H9 (cell line): ENCODE measurements around the gene ACSF3. TPM values are rescaled to one million over a fixed set of nuclear protein-coding genes. Genes with fewer than 3 reads are reported as not detected.

Source experiments
- DNase-seq: peaks from one replicate; pipeline ENCODE4 v3.0.0-alpha.2; 2017
- H2AFZ ChIP-seq: one replicate; pipeline ENCODE4 v1.6.1; 2013; ENCODE audit warnings: mild to moderate bottlenecking, low read length, control low read depth, moderate library complexity
- H2AK5ac ChIP-seq: 2 replicates; pipeline ENCODE4 v1.6.1; 2013; ENCODE audit warnings: low read length, control low read depth, mixed read lengths; ENCODE audit not compliant: insufficient read length
- H2BK120ac ChIP-seq: one replicate; pipeline ENCODE4 v1.6.1; 2013; ENCODE audit warnings: low read depth, mild to moderate bottlenecking, low read length, control low read depth, inconsistent platforms; ENCODE audit not compliant: poor library complexity, severe bottlenecking
- H2BK12ac ChIP-seq: 2 replicates; pipeline ENCODE4 v1.6.1; 2013; ENCODE audit warnings: low read length, control low read depth, mixed read lengths, low read depth; ENCODE audit not compliant: insufficient read length
- H2BK15ac ChIP-seq: 2 replicates; pipeline ENCODE4 v1.6.1; 2013; ENCODE audit warnings: low read depth, low read length, control low read depth
- H2BK20ac ChIP-seq: one replicate; pipeline ENCODE4 v1.6.1; 2013; ENCODE audit warnings: low read depth, mild to moderate bottlenecking, low read length, control low read depth, inconsistent platforms; ENCODE audit not compliant: poor library complexity, severe bottlenecking
- H2BK5ac ChIP-seq: 2 replicates; pipeline ENCODE4 v1.6.1; 2013; ENCODE audit warnings: low read length, control low read depth, mixed read lengths; ENCODE audit not compliant: insufficient read length
- H3K14ac ChIP-seq: 2 replicates; pipeline ENCODE4 v1.6.1; 2013; ENCODE audit warnings: low read length, control low read depth; ENCODE audit not compliant: insufficient read depth
- H3K18ac ChIP-seq: 2 replicates; pipeline ENCODE4 v1.6.1; 2013; ENCODE audit warnings: low read depth, mild to moderate bottlenecking, mixed read lengths, low read length, control low read depth; ENCODE audit not compliant: insufficient read length
- H3K23ac ChIP-seq: 2 replicates; pipeline ENCODE4 v1.6.1; 2013; ENCODE audit warnings: low read length, control low read depth, mixed read lengths, low read depth; ENCODE audit not compliant: insufficient read length
- H3K23me2 ChIP-seq: 2 replicates; pipeline ENCODE4 v1.6.1; 2013; ENCODE audit warnings: low read depth, mild to moderate bottlenecking, mixed read lengths, low read length, control low read depth; ENCODE audit not compliant: insufficient read length, poor library complexity, severe bottlenecking
- H3K27ac ChIP-seq: 2 replicates; pipeline ENCODE4 v1.5.1; 2013; ENCODE audit warnings: low read length, control low read depth, mixed read lengths, low read depth; ENCODE audit not compliant: insufficient read length
- H3K27me3 ChIP-seq: 2 replicates; pipeline ENCODE4 v1.6.1; 2013; ENCODE audit warnings: low read length, control low read depth, inconsistent platforms; ENCODE audit not compliant: insufficient read depth
- H3K4ac ChIP-seq: 2 replicates; pipeline ENCODE4 v1.6.1; 2013; ENCODE audit warnings: low read depth, mild to moderate bottlenecking, control low read depth, inconsistent platforms, low read length, moderate library complexity
- H3K4me1 ChIP-seq: 2 replicates; pipeline ENCODE4 v1.6.1; 2013; ENCODE audit warnings: low read length, control low read depth, inconsistent platforms; ENCODE audit not compliant: insufficient read depth
- H3K4me2 ChIP-seq: 2 replicates; pipeline ENCODE4 v1.6.1; 2013; ENCODE audit warnings: low read length, control low read depth, mixed read lengths; ENCODE audit not compliant: insufficient read length, insufficient read depth
- H3K56ac ChIP-seq: 2 replicates; pipeline ENCODE4 v1.6.1; 2013; ENCODE audit warnings: low read depth, mild to moderate bottlenecking, mixed read lengths, low read length, control low read depth; ENCODE audit not compliant: insufficient read length
- H3K79me1 ChIP-seq: 2 replicates; pipeline ENCODE4 v1.6.1; 2013; ENCODE audit warnings: low read depth, mild to moderate bottlenecking, moderate library complexity, low read length, control low read depth, inconsistent platforms; ENCODE audit not compliant: insufficient read depth, poor library complexity, severe bottlenecking
- H3K79me2 ChIP-seq: 2 replicates; pipeline ENCODE4 v1.6.1; 2013; ENCODE audit warnings: low read length, control low read depth, inconsistent platforms; ENCODE audit not compliant: insufficient read depth
- H3K9ac ChIP-seq: 2 replicates; pipeline ENCODE4 v1.6.1; 2013; ENCODE audit warnings: low read length, control low read depth, mixed read lengths; ENCODE audit not compliant: insufficient read length; ENCODE audit errors: extremely low read depth
- H3K9me3 ChIP-seq: one replicate; pipeline ENCODE4 v1.6.1; 2013; ENCODE audit warnings: low read depth, low read length, inconsistent platforms; ENCODE audit not compliant: control insufficient read depth
- H3T11ph ChIP-seq: one replicate; pipeline ENCODE4 v1.6.1; 2013; ENCODE audit warnings: mild to moderate bottlenecking, low read length, control low read depth, inconsistent platforms
- H4K20me1 ChIP-seq: one replicate; pipeline ENCODE4 v1.6.1; 2013; ENCODE audit not compliant: control insufficient read depth, insufficient read length, insufficient read depth
- H4K5ac ChIP-seq: 2 replicates; pipeline ENCODE4 v1.6.1; 2013; ENCODE audit warnings: low read depth, mild to moderate bottlenecking, mixed read lengths, low read length, control low read depth; ENCODE audit not compliant: insufficient read length
- H4K8ac ChIP-seq: replicated peaks from 2 replicates; pipeline ENCODE4 v1.6.1; 2013; ENCODE audit warnings: low read length, control low read depth, mixed read lengths, low read depth; ENCODE audit not compliant: insufficient read length
- H4K91ac ChIP-seq: 2 replicates; pipeline ENCODE4 v1.6.1; 2013; ENCODE audit warnings: low read depth, mild to moderate bottlenecking, moderate library complexity, mixed read lengths, low read length, control low read depth; ENCODE audit not compliant: insufficient read length
- H3K27ac Mint-ChIP-seq, 3 experiments: 2 replicates in 2 of 3; 3 replicates in 1 of 3; pipeline ENCODE4 v1.8.0; 2020 to 2021; ENCODE audit warnings: mixed read lengths in 3 of 3, mild to moderate bottlenecking in 1 of 3, moderate library complexity in 1 of 3
- H3K27me3 Mint-ChIP-seq: 2 replicates; pipeline ENCODE4 v1.8.0; 2021; ENCODE audit warnings: low read depth, mild to moderate bottlenecking, moderate library complexity, mixed read lengths
- H3K36me3 Mint-ChIP-seq, 3 experiments: 2 replicates in 2 of 3; 3 replicates in 1 of 3; pipeline ENCODE4 v1.8.0; 2020 to 2021; ENCODE audit warnings: low read depth in 3 of 3, mixed read lengths in 3 of 3; ENCODE audit not compliant: insufficient read depth in 1 of 3
- H3K4me1 Mint-ChIP-seq, 2 experiments: 2 replicates each; pipeline ENCODE4 v1.8.0; 2020; ENCODE audit warnings: mixed read lengths in 2 of 2
- H3K4me3 Mint-ChIP-seq, 2 experiments: 2 replicates in 1 of 2; 3 replicates in 1 of 2; pipeline ENCODE4 v1.8.0; 2020 to 2021; ENCODE audit warnings: mild to moderate bottlenecking in 2 of 2, mixed read lengths in 2 of 2, moderate library complexity in 1 of 2
- H3K9me3 Mint-ChIP-seq, 2 experiments: 2 replicates in 1 of 2; 3 replicates in 1 of 2; pipeline ENCODE4 v1.8.0; 2020; ENCODE audit warnings: mild to moderate bottlenecking in 2 of 2, mixed read lengths in 2 of 2, moderate library complexity in 1 of 2
- CTCF ChIP-seq: fragments of 200-600 bp; sonication (generic); conservative IDR thresholded peaks from 3 replicates; pipeline ENCODE4 v1.8.0; 2021; ENCODE audit warnings: antibody characterized with exemption, mild to moderate bottlenecking
- WGBS: extraction: QIAGEN DNeasy Blood & Tissue Kit; methylation state at CpG from one replicate; pipeline ENCODE4 v1.1.7; 2013; ENCODE audit warnings: missing lambda C conversion rate, low lambda C conversion rate, mixed read lengths; ENCODE audit not compliant: insufficient read length; ENCODE audit errors: extremely low coverage; 5-methylcytosine and 5-hydroxymethylcytosine counted together
- total RNA-seq: library from RNA; stranded (reverse); gene quantifications from 2 replicates; pipeline ENCODE4 v1.2.1, GENCODE V29; 2021

Gene ACSF3
- total RNA-seq, 1 experiment from 2014 or later: 31.3 TPM

- Histone ChIP-seq H3K23me2 (no peaks in the 10 kb centered on the region), H3K18ac (no peak overlapping the region), H2AK5ac (no peak overlapping the region), H4K20me1 (no peaks in the 10 kb centered on the region), H3K56ac (no peak overlapping the region), H2BK20ac (no peak overlapping the region), H2BK15ac (no peak overlapping the region), H4K91ac (no peak overlapping the region), H4K8ac (no peak overlapping the region), H4K5ac (no peak overlapping the region), H3K14ac (no peak overlapping the region), H3K9ac (no peak overlapping the region), H2BK120ac (no peak overlapping the region), H2BK5ac (no peak overlapping the region), H3K9me3 (no peaks in the 10 kb centered on the region), H2AFZ (no peak overlapping the region), H2BK12ac (no peak overlapping the region), H3K27ac (no peak overlapping the region), H3K4me2 (no peak overlapping the region), H3K4ac (no peak overlapping the region), H3K79me2 (no peaks in the 10 kb centered on the region), H3T11ph (no peak overlapping the region), H3K23ac (no peak overlapping the region), H3K79me1 (no peaks in the 10 kb centered on the region), H3K27me3 (no peaks in the 10 kb centered on the region), H3K4me1 (no peaks in the 10 kb centered on the region)
- Mint-ChIP-seq H3K9me3 (peaks cover 2% of the 10 kb centered on the region in 2 experiments; a peak in 3 of 5 replicates), H3K36me3 (no peaks in the 10 kb centered on the region), H3K4me1 (peaks cover 2 to 6% of the 10 kb centered on the region in 2 experiments; a peak in 2 of 4 replicates), H3K27ac (no peak overlapping the region), H3K27me3 (peaks cover 2% of the 10 kb centered on the region), H3K4me3 (no peak overlapping the region)
- DNase-seq: no peak
- no CpG with 5 or more reads among the region's 23 CpGs for WGBS
- TF ChIP-seq CTCF: no peak
These were observed 42.8 kb upstream of the ACSF3 start for GRCh38 chr16:89050868-89051311.
